ENCODE results near the gene SLC1A2.

Gene SLC1A2

GRCh38 chr11:35262735-35263134, 156.6 kb downstream of the SLC1A2 start:
- H3K9me3 ChIP-seq (ENCODE audit: control insufficient read depth, insufficient read depth, low read depth, low read length): no peaks in the 10 kb centered on the region
- no peak overlapping the region for H3K27ac ChIP-seq (ENCODE audit: low read depth, low read length)
- no peaks in the 10 kb centered on the region for H3K4me1 ChIP-seq (ENCODE audit: control insufficient read depth, insufficient read depth, low read length)
- no peak overlapping the region for H3K4me3 ChIP-seq (ENCODE audit: low read depth, low read length)
- H3K36me3 ChIP-seq (ENCODE audit: control insufficient read depth, insufficient read depth, low read length): no peaks in the 10 kb centered on the region
- H3K27me3 ChIP-seq (ENCODE audit: control insufficient read depth, insufficient read depth, low read length): no peaks in the 10 kb centered on the region
- no peak overlapping the region for H3K9ac ChIP-seq (ENCODE audit: low read length)

- Histone ChIP-seq H3K9me3 (ENCODE audit: control insufficient read depth, insufficient read depth, low read depth, low read length) (no peaks in the 10 kb centered on the region), H3K4me1 (ENCODE audit: control insufficient read depth, insufficient read depth, low read length) (no peaks in the 10 kb centered on the region), H3K27ac (ENCODE audit: low read depth, low read length) (no peak overlapping the region), H3K4me3 (ENCODE audit: low read depth, low read length) (no peak overlapping the region), H3K27me3 (ENCODE audit: control insufficient read depth, insufficient read depth, low read length) (no peaks in the 10 kb centered on the region), H3K36me3 (ENCODE audit: control insufficient read depth, insufficient read depth, low read length) (no peaks in the 10 kb centered on the region), H3K9ac (ENCODE audit: low read length) (no peak overlapping the region)
These were observed 157.3 kb downstream of the SLC1A2 start for GRCh38 chr11:35262056-35262455.

DNA sequence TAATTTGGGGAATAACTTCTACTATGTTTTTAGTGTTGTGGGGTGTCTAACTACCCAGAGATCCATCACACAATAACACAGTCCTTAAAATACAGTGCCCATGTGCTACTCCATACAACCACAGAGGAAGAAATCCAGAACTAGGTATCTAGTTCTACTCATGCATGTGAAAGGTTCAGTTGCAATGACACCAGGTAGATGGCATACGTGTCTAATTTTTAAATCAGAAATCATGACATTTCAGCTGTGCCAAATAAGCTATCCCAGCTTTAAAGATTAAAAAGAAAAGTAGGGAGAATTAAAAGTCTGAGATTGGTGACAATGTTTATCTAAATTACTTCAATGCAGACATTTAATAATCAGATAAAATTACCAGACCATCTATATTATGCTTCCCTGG, 158.2 kb downstream of the SLC1A2 start:
- H3K4me3 ChIP-seq (ENCODE audit: low read depth, low read length): no peak overlapping the region
- no peaks in the 10 kb centered on the region for H3K27me3 ChIP-seq (ENCODE audit: control insufficient read depth, insufficient read depth, low read length)
- H3K27ac ChIP-seq (ENCODE audit: low read depth, low read length): no peak overlapping the region
- no peaks in the 10 kb centered on the region for H3K4me1 ChIP-seq (ENCODE audit: control insufficient read depth, insufficient read depth, low read length)
- H3K36me3 ChIP-seq (ENCODE audit: control insufficient read depth, insufficient read depth, low read length): no peaks in the 10 kb centered on the region
- no peaks in the 10 kb centered on the region for H3K9me3 ChIP-seq (ENCODE audit: control insufficient read depth, insufficient read depth, low read depth, low read length)
- H3K9ac ChIP-seq (ENCODE audit: low read length): no peak overlapping the region

GRCh38 chr11:35260342-35260985, 158.9 kb downstream of the SLC1A2 start:
- H3K9ac ChIP-seq (ENCODE audit: low read length): no peak overlapping the region
- no peak overlapping the region for H3K27ac ChIP-seq (ENCODE audit: low read depth, low read length)
- H3K4me3 ChIP-seq (ENCODE audit: low read depth, low read length): no peak overlapping the region
- H3K4me1 ChIP-seq (ENCODE audit: control insufficient read depth, insufficient read depth, low read length): no peaks in the 10 kb centered on the region
- no peaks in the 10 kb centered on the region for H3K9me3 ChIP-seq (ENCODE audit: control insufficient read depth, insufficient read depth, low read depth, low read length)
- H3K27me3 ChIP-seq (ENCODE audit: control insufficient read depth, insufficient read depth, low read length): no peaks in the 10 kb centered on the region
- H3K36me3 ChIP-seq (ENCODE audit: control insufficient read depth, insufficient read depth, low read length): no peaks in the 10 kb centered on the region

GRCh38 chr11:35259529-35259928, 159.8 kb downstream of the SLC1A2 start:
- no peaks in the 10 kb centered on the region for H3K4me1 ChIP-seq (ENCODE audit: control insufficient read depth, insufficient read depth, low read length)
- H3K9ac ChIP-seq (ENCODE audit: low read length): no peak overlapping the region
- no peak overlapping the region for H3K27ac ChIP-seq (ENCODE audit: low read depth, low read length)
- H3K9me3 ChIP-seq (ENCODE audit: control insufficient read depth, insufficient read depth, low read depth, low read length): no peaks in the 10 kb centered on the region
- H3K4me3 ChIP-seq (ENCODE audit: low read depth, low read length): no peak overlapping the region
- no peaks in the 10 kb centered on the region for H3K27me3 ChIP-seq (ENCODE audit: control insufficient read depth, insufficient read depth, low read length)
- no peaks in the 10 kb centered on the region for H3K36me3 ChIP-seq (ENCODE audit: control insufficient read depth, insufficient read depth, low read length)

- no peaks in the 10 kb centered on the region for H3K27me3 ChIP-seq (ENCODE audit: control insufficient read depth, insufficient read depth, low read length)
- no peak overlapping the region for H3K27ac ChIP-seq (ENCODE audit: low read depth, low read length)
- no peaks in the 10 kb centered on the region for H3K4me1 ChIP-seq (ENCODE audit: control insufficient read depth, insufficient read depth, low read length)
- no peaks in the 10 kb centered on the region for H3K36me3 ChIP-seq (ENCODE audit: control insufficient read depth, insufficient read depth, low read length)
- no peak overlapping the region for H3K9ac ChIP-seq (ENCODE audit: low read length)
- no peaks in the 10 kb centered on the region for H3K9me3 ChIP-seq (ENCODE audit: control insufficient read depth, insufficient read depth, low read depth, low read length)
- no peak overlapping the region for H3K4me3 ChIP-seq (ENCODE audit: low read depth, low read length)
These were observed 162.1 kb downstream of the SLC1A2 start for GRCh38 chr11:35257281-35257680.

- H3K9me3 ChIP-seq (ENCODE audit: control insufficient read depth, insufficient read depth, low read depth, low read length): no peaks in the 10 kb centered on the region
- no peak overlapping the region for H3K9ac ChIP-seq (ENCODE audit: low read length)
- H3K27ac ChIP-seq (ENCODE audit: low read depth, low read length): no peak overlapping the region
- no peaks in the 10 kb centered on the region for H3K27me3 ChIP-seq (ENCODE audit: control insufficient read depth, insufficient read depth, low read length)
- H3K4me1 ChIP-seq (ENCODE audit: control insufficient read depth, insufficient read depth, low read length): no peaks in the 10 kb centered on the region
- no peaks in the 10 kb centered on the region for H3K36me3 ChIP-seq (ENCODE audit: control insufficient read depth, insufficient read depth, low read length)
- no peak overlapping the region for H3K4me3 ChIP-seq (ENCODE audit: low read depth, low read length)
These were observed 163.1 kb downstream of the SLC1A2 start for GRCh38 chr11:35256296-35256695.

GRCh38 chr11:35255514-35255913, 163.8 kb downstream of the SLC1A2 start:
- Histone ChIP-seq H3K4me3 (ENCODE audit: low read depth, low read length) (no peak overlapping the region), H3K27ac (ENCODE audit: low read depth, low read length) (no peak overlapping the region), H3K36me3 (ENCODE audit: control insufficient read depth, insufficient read depth, low read length) (no peaks in the 10 kb centered on the region), H3K27me3 (ENCODE audit: control insufficient read depth, insufficient read depth, low read length) (no peaks in the 10 kb centered on the region), H3K9ac (ENCODE audit: low read length) (no peak overlapping the region), H3K4me1 (ENCODE audit: control insufficient read depth, insufficient read depth, low read length) (no peaks in the 10 kb centered on the region), H3K9me3 (ENCODE audit: control insufficient read depth, insufficient read depth, low read depth, low read length) (no peaks in the 10 kb centered on the region)

DNA sequence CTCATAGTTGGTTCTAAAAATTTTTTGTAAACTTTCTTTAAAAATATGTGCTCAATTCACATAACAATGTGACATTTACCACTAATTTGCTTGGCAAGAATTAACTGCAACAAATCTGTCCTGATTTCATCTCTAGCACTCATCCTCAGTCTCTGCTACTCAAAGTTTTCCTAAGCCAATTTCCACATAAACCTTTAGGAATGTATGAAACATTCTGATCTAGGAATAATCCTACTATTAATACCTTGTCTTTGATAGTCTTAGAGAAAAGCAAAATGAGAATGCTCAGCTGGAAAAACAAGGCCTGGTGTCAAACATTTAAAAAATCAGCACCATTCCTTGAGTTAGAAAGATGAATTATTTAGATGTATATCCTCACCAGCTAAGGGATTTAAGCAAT, 166.1 kb downstream of the SLC1A2 start:
- peaks cover 3% of the 10 kb centered on the region; the same call in 1 of the 2 replicates for H3K9me3 ChIP-seq (ENCODE audit: control insufficient read depth, insufficient read depth, low read depth, low read length)
- no peaks in the 10 kb centered on the region for H3K36me3 ChIP-seq (ENCODE audit: control insufficient read depth, insufficient read depth, low read length)
- no peaks in the 10 kb centered on the region for H3K27me3 ChIP-seq (ENCODE audit: control insufficient read depth, insufficient read depth, low read length)
- H3K4me1 ChIP-seq (ENCODE audit: control insufficient read depth, insufficient read depth, low read length): no peaks in the 10 kb centered on the region
- no peak overlapping the region for H3K27ac ChIP-seq (ENCODE audit: low read depth, low read length)
- no peak overlapping the region for H3K4me3 ChIP-seq (ENCODE audit: low read depth, low read length)
- H3K9ac ChIP-seq (ENCODE audit: low read length): no peak overlapping the region

DNA sequence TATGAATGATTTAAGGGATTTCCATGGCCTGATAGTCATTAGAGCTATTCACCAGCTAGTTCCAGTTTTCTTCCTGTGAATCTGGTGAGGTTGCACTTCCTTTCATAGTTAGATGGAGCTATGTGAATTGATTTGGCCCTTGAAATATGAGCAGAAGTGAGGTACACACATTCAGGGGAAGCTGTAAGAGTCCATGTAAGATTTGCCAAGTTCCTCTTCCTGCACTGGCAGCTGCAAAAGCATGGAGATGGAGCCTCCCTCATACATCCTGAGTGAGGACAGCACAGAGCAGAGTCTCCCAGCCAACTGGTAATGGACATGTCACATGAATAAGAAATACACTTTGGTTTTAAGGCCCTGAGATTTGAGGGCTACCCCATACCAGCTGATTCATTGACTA, 168.7 kb downstream of the SLC1A2 start:
- no peaks in the 10 kb centered on the region for H3K4me1 ChIP-seq (ENCODE audit: control insufficient read depth, insufficient read depth, low read length)
- H3K27ac ChIP-seq (ENCODE audit: low read depth, low read length): no peak overlapping the region
- no peak overlapping the region for H3K4me3 ChIP-seq (ENCODE audit: low read depth, low read length)
- no peaks in the 10 kb centered on the region for H3K36me3 ChIP-seq (ENCODE audit: control insufficient read depth, insufficient read depth, low read length)
- peaks cover 3% of the 10 kb centered on the region; the same call in 1 of the 2 replicates for H3K9me3 ChIP-seq (ENCODE audit: control insufficient read depth, insufficient read depth, low read depth, low read length)
- no peaks in the 10 kb centered on the region for H3K27me3 ChIP-seq (ENCODE audit: control insufficient read depth, insufficient read depth, low read length)
- H3K9ac ChIP-seq (ENCODE audit: low read length): no peak overlapping the region

DNA sequence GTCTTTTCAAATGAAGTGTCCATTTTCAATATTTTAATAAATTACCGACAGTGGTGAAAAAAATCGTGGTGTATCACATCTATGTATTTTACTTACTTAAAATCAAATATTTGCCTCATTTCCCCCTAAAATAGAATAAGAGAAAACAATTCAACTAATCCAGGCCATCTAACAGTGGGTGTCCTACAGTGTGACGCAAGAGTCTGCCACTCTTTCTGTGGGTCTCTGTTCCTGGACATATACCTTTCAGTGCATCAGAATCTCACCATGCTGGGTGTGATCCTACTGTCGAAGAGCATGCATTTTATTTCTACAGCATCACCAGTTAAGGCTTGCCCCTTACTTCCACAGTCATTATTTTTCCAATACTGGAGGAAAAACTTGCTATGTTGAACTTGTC, 169.2 kb downstream of the SLC1A2 start:
- peaks cover 3% of the 10 kb centered on the region; the same call in 1 of the 2 replicates for H3K9me3 ChIP-seq (ENCODE audit: control insufficient read depth, insufficient read depth, low read depth, low read length)
- no peaks in the 10 kb centered on the region for H3K36me3 ChIP-seq (ENCODE audit: control insufficient read depth, insufficient read depth, low read length)
- H3K9ac ChIP-seq (ENCODE audit: low read length): no peak overlapping the region
- no peaks in the 10 kb centered on the region for H3K27me3 ChIP-seq (ENCODE audit: control insufficient read depth, insufficient read depth, low read length)
- no peak overlapping the region for H3K4me3 ChIP-seq (ENCODE audit: low read depth, low read length)
- H3K27ac ChIP-seq (ENCODE audit: low read depth, low read length): no peak overlapping the region
- no peaks in the 10 kb centered on the region for H3K4me1 ChIP-seq (ENCODE audit: control insufficient read depth, insufficient read depth, low read length)

Measured in HUES6 (cell line).